Measurements from ENCODE around the gene KLHL40.

Gene KLHL40

GRCh38 chr3:42728668-42729364, 43.5 kb downstream of the KLHL40 start:
- DNase-seq, result no peak

DNA sequence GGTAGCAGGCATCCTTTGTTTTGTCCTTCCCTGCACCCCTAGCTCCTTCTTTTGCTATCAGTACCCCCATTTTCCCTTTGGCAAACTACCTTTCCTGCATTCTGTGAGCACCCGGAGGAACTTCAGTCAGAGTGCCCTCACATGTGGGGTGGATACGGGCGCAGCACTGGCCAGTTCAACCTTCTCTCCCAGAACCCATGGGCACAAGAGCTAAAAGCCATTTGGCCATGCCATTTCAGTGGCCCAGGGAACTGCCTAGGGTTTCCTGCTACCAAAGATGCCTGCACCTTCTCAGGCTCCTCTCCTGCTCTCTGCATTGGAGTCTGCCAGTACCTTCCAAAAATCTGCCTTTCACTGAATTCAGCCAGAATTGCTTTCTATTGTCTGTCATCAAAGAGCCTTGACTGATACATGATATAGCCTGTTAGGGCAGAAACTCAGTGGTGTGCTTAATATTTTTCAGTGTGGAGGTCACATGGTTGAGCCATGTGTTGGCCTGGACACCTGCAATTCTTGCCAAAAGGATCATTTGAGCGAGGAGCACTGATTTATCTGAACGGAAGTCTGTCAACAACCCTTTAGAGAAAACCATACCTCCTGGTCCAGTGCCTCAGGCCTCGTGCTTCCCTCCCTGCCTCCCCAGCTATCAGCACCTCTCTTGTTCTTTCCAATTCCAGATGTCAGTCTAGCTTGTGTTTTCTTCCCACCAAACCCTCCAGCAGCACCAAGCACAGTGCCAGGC, 44.2 kb downstream of the KLHL40 start:
- no peak for DNase-seq

- DNase-seq, result no peak
Observed at GRCh38 chr3:42730294-42730693, 45.0 kb downstream of the KLHL40 start.

DNA sequence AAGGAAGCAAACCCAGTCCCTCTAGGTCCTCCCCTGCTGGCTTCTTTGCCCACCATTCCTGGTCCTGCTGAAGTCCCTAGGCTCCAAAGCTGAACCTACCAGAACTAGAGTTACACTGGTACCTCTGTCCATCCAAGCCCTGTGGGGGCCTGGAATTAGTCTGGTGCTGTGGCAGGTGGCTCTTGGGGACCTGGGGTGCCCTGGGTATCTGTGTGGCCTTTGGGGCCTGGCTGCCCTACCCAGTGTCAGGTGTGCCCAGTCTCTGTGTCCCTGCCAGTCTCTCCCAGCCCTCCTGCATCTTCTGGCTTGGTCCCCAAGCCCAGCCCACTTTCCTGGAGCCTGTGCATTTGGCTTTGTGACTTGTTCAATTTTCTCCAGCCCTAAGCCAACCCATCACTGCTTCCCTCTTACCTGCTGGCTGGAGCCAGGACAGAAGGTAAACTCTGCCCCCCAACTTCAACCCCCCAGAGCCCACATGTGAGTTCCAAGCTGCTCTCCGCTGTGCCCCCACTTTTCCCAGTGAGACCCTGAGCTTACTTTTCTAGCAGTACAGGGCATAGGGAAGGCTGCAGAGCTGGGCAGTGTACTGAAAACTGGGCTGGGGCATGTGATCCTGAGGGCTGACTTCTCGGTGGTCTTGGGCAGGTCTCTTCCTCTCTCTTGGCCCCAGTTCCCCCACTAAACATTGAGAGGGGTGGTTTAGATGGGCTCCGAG, 45.5 kb downstream of the KLHL40 start:
- DNase-seq, result no peak

- DNase-seq, result no peak
Observed at GRCh38 chr3:42731476-42732195, 46.3 kb downstream of the KLHL40 start.

DNA sequence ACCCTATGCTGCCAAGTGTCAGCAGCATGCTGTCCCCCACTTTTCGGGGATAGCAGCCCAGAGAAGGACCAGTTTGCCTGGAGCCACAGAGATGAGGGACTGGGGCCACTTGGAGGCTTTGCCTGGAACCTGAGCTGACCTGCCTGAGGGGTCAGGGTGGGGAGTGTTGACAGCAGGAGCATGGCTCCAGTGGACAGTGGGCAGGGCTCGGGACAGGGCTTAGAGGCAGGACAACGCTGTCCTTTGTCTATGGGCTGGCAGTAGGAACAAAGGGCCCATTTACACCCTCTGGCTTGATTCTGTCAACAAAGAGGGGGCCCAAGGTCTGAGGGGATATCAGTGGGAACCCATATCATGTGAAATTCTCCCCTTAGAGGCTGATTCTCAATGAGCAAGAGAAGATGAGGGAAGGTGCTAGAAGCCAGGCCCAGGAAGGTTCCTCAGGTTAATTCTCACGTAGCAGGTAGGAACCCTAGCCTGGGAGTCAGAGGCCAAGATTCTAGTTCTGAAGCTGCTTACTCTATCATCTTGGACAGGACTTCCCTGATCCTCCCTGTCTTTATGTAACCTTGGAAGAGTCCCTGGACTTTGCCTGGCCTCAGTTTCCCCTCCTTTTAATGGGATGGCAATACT, 47.0 kb downstream of the KLHL40 start:
- DNase-seq, result no peak

- DNase-seq, result no peak
Observed at GRCh38 chr3:42732829-42733459, 47.6 kb downstream of the KLHL40 start.

- no peak for DNase-seq
Observed at GRCh38 chr3:42733501-42734262, 48.3 kb downstream of the KLHL40 start.

- DNase-seq, result no peak
Observed at GRCh38 chr3:42734263-42734860, 49.0 kb downstream of the KLHL40 start.

GRCh38 chr3:42735019-42735418, 49.7 kb downstream of the KLHL40 start:
- DNase-seq, result no peak

DNA sequence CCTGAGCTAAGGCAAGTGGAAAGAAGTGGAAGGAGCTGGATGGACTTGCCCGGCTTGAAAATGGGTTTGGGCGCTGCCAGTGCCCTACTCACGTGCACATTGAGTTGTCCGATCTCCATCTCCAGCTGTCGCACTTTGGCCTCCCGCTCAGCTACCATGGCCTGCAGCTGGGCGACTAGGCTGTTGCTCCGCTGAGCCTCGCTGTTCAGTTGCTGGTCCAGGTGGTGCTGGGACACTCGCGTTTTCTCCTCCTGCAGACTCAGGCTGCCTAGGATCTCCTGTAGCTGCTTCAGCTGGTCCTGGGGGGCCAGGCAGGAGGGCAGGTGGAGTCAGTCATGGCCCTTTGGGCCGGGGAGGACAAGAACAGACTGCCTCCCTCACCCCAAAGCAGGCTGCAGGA, 50.3 kb downstream of the KLHL40 start:
- no peak for DNase-seq

GRCh38 chr3:42736081-42736480, 50.7 kb downstream of the KLHL40 start:
- no peak for DNase-seq

- DNase-seq, result no peak
Observed at GRCh38 chr3:42736531-42736930, 51.2 kb downstream of the KLHL40 start.

DNA sequence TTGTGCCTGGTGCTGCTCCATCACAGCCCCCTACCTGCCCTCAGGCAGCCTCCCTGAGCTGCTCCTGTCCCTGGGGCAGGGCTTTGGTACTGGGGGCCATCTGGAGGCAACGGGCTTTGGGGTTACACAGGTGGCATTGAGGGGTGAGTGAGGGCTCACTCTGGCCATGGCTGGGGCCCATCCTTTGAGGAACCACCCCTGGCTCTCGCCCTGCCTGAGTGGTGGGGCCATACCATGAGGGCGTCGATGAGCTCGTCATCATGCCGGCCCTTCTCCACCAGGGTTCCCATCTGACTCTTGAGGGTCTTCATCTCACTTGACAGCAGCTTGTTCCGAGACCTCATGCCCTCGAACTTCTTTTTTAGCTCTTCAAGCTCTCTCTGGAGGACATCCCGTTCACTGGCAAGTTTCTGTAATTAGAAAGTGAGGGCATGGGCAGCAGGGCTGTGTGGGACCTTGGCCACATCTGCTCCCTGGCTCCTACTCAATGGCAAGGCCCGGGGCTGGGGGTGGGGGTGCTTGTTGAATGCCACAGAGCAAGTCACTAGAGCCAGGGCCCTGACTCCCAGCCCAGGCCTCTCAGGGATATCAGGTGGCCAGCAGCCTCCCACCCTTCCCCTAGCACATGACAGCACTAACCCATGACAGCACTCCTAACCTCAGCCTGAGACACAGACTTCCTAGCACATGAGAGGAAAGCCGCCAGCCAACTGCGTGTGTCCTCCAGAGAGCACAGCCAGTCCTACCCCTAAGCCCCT, 54.2 kb downstream of the KLHL40 start:
- DNase-seq, result no peak

GRCh38 chr3:42741796-42742195, 56.5 kb downstream of the KLHL40 start:
- DNase-seq, result no peak

Measured in activated naive CD4-positive, alpha-beta T cell treated with anti-CD3 and anti-CD28 coated beads, Interleukin-2, amount 50 U/mL, for 16 hours (primary cell).